MCF 10A (cell line): ENCODE data around the gene MAP7D1. TPM values are rescaled to one million over a fixed set of nuclear protein-coding genes. Genes with fewer than 3 reads are reported as not detected.

Experiments used
- BruUV-seq: library from RNA; stranded (reverse); fragments of 400-500 nt; replicated peaks from 2 replicates; lab custom pipeline; 2021; lab: Mats Ljungman, UMichigan
- CTCF ChIA-PET: fragments of 300-600 bp; sonication (Branson Sonifier 250); formaldehyde crosslinking; extraction: SDS; loops from one replicate; lab custom pipeline; 2021; ENCODE audit warnings: antibody characterized with exemption, inconsistent platforms; lab: Yijun Ruan, JAX
- POLR2A ChIA-PET: fragments of 300-600, 350-650 bp; sonication (Branson Sonifier 250); formaldehyde crosslinking; extraction: SDS; loops from one replicate; lab custom pipeline; 2020; ENCODE audit warnings: antibody characterized with exemption, inconsistent platforms; lab: Yijun Ruan, JAX
- DNase-seq: peaks from one replicate; pipeline ENCODE4 v3.0.0-alpha.2; 2018; ENCODE audit not compliant: unreplicated experiment
- H3K27ac Mint-ChIP-seq: one replicate; pipeline ENCODE4 v1.8.0; 2022; ENCODE audit warnings: mild to moderate bottlenecking, low read depth, mixed read lengths; ENCODE audit not compliant: unreplicated experiment
- H3K27me3 Mint-ChIP-seq: one replicate; pipeline ENCODE4 v1.8.0; 2022; ENCODE audit warnings: mixed read lengths; ENCODE audit not compliant: insufficient read depth, unreplicated experiment
- H3K36me3 Mint-ChIP-seq: one replicate; pipeline ENCODE4 v1.8.0; 2022; ENCODE audit warnings: mild to moderate bottlenecking, moderate library complexity, mixed read lengths; ENCODE audit not compliant: insufficient read depth, unreplicated experiment
- H3K4me1 Mint-ChIP-seq: one replicate; pipeline ENCODE4 v1.8.0; 2022; ENCODE audit warnings: mixed read lengths; ENCODE audit not compliant: insufficient read depth, unreplicated experiment
- H3K4me3 Mint-ChIP-seq: one replicate; pipeline ENCODE4 v1.8.0; 2022; ENCODE audit warnings: mild to moderate bottlenecking, moderate library complexity, mixed read lengths; ENCODE audit not compliant: unreplicated experiment
- H3K9me3 Mint-ChIP-seq: one replicate; pipeline ENCODE4 v1.8.0; 2022; ENCODE audit warnings: mixed read lengths; ENCODE audit not compliant: unreplicated experiment
- CTCF ChIP-seq: fragments of 200-600 bp; IDR thresholded peaks from one replicate; pipeline ENCODE4 v1.8.0; 2022; ENCODE audit warnings: antibody characterized with exemption, mild to moderate bottlenecking; ENCODE audit not compliant: unreplicated experiment
- intact Hi-C: fragments of 100-400 bp; cut with micrococcal nuclease; formaldehyde crosslinking; loops from 2 replicates; pipeline ENCODE4 v1.14.1; 2022
- total RNA-seq: library from RNA; stranded (reverse); gene quantifications from 2 replicates; pipeline ENCODE4 v1.2.3, GENCODE V29; 2022

MAP7D1 gene
- total RNA-seq, 1 experiment from 2014 or later = 170 TPM

GRCh38 chr1:36139521-36139920, 16.4 kb upstream of the MAP7D1 start:
- peaks cover 48% of the 10 kb centered on the region for H3K36me3 Mint-ChIP-seq
- DNase-seq = no peak
- BruUV-seq = no TSS peak
- ChIA-PET CTCF (interaction anchor here (0.6 to 1.6 kb wide), 3 partner anchors 9 to 838 kb away, joined by 3 to 6 read pairs (median 6); partner anchors contain the start of gene TRAPPC3), POLR2A (no interaction called here)
- intact Hi-C loops = no loop called here
- peaks cover 14% of the 10 kb centered on the region for H3K4me1 Mint-ChIP-seq
- TF ChIP-seq CTCF = no peak
- H3K27ac Mint-ChIP-seq = no peak overlapping the region
- H3K9me3 Mint-ChIP-seq = no peaks in the 10 kb centered on the region
- H3K4me3 Mint-ChIP-seq = no peak overlapping the region
- no peaks in the 10 kb centered on the region for H3K27me3 Mint-ChIP-seq

- H3K27ac Mint-ChIP-seq = no peak overlapping the region
- no peaks in the 10 kb centered on the region for H3K9me3 Mint-ChIP-seq
- POLR2A ChIA-PET = no interaction called here
- H3K4me1 Mint-ChIP-seq = no peaks in the 10 kb centered on the region
- H3K36me3 Mint-ChIP-seq = peaks cover 40% of the 10 kb centered on the region
- BruUV-seq = no TSS peak
- no peak overlapping the region for H3K4me3 Mint-ChIP-seq
- intact Hi-C loops = no loop called here
- CTCF ChIA-PET = interaction anchor here (0.6 kb wide), 2 partner anchors 9 to 202 kb away, joined by 6 read pairs; no protein-coding TSS in a partner anchor
- no peak for DNase-seq
- H3K27me3 Mint-ChIP-seq = no peaks in the 10 kb centered on the region
- TF ChIP-seq CTCF = no peak
These were observed 13.8 kb upstream of the MAP7D1 start for GRCh38 chr1:36142121-36142520.

GRCh38 chr1:36143424-36143823, 12.5 kb upstream of the MAP7D1 start:
- Mint-ChIP-seq H3K27ac (no peak overlapping the region), H3K4me1 (peaks cover 7% of the 10 kb centered on the region), H3K36me3 (peaks cover 30% of the 10 kb centered on the region), H3K9me3 (no peaks in the 10 kb centered on the region), H3K27me3 (no peaks in the 10 kb centered on the region), H3K4me3 (no peak overlapping the region)
- ChIA-PET CTCF (interaction anchor here (0.6 kb wide), 2 partner anchors 47 to 238 kb away, joined by 3 to 5 read pairs; no protein-coding TSS in a partner anchor), POLR2A (no interaction called here)
- no TSS peak for BruUV-seq
- TF ChIP-seq CTCF = no peak
- intact Hi-C loops = no loop called here
- no peak for DNase-seq

- no TSS peak for BruUV-seq
- H3K27me3 Mint-ChIP-seq = no peaks in the 10 kb centered on the region
- intact Hi-C loops = no loop called here
These were observed 11.5 kb upstream of the MAP7D1 start for GRCh38 chr1:36144413-36144812.

More at GRCh38 chr1:36144413-36144812, 11.5 kb upstream of the MAP7D1 start:
- DNase-seq = no peak
- Mint-ChIP-seq H3K4me3 (no peak overlapping the region), H3K9me3 (no peaks in the 10 kb centered on the region), H3K4me1 (peaks cover 7% of the 10 kb centered on the region), H3K36me3 (peaks cover 26% of the 10 kb centered on the region), H3K27ac (no peak overlapping the region)
- no peak for TF ChIP-seq CTCF
- ChIA-PET CTCF (interaction anchor here (0.7 to 2.6 kb wide), 6 partner anchors 10 to 52 kb away, joined by 3 to 15 read pairs (median 5); no protein-coding TSS in a partner anchor), POLR2A (no interaction called here)
